ENCODE measurements around the gene TBL2.

DNA sequence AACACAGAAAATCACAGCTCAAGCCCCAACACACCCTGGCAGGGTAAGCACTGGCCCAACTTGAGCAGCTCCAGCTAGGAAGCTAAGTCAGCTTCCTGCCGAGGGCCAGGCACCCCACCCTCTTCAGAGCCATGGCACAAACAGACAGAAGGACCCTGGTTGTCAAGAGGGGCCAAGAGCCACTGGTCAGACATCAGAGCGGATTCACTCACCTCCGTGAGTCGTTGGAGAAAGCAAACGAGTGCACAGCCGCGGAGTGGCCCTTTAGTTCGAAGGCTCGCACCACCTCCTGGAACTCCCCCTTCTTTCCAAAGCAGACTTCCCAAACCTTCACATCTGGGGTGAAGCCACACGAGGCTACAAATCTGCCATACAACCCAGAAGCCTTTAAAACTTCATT lies 7.4 kb downstream of the TBL2 start:
- no peak for TF ChIP-seq ZC3H10 (CRISPR knock-in tag; IDR thresholded peaks at IDR 0.05)
- TF ChIP-seq, protein P1, sequence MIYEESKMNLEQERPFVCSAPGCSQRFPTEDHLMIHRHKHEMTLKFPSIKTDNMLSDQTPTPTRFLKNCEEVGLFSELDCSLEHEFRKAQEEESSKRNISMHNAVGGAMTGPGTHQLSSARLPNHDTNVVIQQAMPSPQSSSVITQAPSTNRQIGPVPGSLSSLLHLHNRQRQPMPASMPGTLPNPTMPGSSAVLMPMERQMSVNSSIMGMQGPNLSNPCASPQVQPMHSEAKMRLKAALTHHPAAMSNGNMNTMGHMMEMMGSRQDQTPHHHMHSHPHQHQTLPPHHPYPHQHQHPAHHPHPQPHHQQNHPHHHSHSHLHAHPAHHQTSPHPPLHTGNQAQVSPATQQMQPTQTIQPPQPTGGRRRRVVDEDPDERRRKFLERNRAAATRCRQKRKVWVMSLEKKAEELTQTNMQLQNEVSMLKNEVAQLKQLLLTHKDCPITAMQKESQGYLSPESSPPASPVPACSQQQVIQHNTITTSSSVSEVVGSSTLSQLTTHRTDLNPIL (CRISPR knock-in tag; IDR thresholded peaks at IDR 0.05; ENCODE audit: low read depth) = no peak
- TF ChIP-seq POU6F1 (CRISPR knock-in tag; IDR thresholded peaks at IDR 0.05; ENCODE audit: borderline replicate concordance, low read depth) = no peak
- TF ChIP-seq ZNF565 (CRISPR knock-in tag; conservative IDR thresholded peaks at IDR 0.05; ENCODE audit: low read depth) = no peak
- TF ChIP-seq, protein P2, sequence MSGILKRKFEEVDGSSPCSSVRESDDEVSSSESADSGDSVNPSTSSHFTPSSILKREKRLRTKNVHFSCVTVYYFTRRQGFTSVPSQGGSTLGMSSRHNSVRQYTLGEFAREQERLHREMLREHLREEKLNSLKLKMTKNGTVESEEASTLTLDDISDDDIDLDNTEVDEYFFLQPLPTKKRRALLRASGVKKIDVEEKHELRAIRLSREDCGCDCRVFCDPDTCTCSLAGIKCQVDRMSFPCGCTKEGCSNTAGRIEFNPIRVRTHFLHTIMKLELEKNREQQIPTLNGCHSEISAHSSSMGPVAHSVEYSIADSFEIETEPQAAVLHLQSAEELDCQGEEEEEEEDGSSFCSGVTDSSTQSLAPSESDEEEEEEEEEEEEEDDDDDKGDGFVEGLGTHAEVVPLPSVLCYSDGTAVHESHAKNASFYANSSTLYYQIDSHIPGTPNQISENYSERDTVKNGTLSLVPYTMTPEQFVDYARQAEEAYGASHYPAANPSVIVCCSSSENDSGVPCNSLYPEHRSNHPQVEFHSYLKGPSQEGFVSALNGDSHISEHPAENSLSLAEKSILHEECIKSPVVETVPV (CRISPR knock-in tag; IDR thresholded peaks at IDR 0.05) = no peak
- no peak for TF ChIP-seq ZFP3 (CRISPR knock-in tag; IDR thresholded peaks at IDR 0.05)
- TF ChIP-seq ARNTL (CRISPR knock-in tag; IDR thresholded peaks at IDR 0.05; ENCODE audit: borderline replicate concordance, low read depth) = no peak
- TF ChIP-seq, protein P3, sequence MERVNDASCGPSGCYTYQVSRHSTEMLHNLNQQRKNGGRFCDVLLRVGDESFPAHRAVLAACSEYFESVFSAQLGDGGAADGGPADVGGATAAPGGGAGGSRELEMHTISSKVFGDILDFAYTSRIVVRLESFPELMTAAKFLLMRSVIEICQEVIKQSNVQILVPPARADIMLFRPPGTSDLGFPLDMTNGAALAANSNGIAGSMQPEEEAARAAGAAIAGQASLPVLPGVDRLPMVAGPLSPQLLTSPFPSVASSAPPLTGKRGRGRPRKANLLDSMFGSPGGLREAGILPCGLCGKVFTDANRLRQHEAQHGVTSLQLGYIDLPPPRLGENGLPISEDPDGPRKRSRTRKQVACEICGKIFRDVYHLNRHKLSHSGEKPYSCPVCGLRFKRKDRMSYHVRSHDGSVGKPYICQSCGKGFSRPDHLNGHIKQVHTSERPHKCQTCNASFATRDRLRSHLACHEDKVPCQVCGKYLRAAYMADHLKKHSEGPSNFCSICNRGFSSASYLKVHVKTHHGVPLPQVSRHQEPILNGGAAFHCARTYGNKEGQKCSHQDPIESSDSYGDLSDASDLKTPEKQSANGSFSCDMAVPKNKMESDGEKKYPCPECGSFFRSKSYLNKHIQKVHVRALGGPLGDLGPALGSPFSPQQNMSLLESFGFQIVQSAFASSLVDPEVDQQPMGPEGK (CRISPR knock-in tag; IDR thresholded peaks at IDR 0.05; ENCODE audit: borderline replicate concordance) = no peak
- TF ChIP-seq RARB (CRISPR knock-in tag; IDR thresholded peaks at IDR 0.05) = no peak
- TF ChIP-seq ZNF8 (CRISPR knock-in tag; IDR thresholded peaks at IDR 0.05) = no peak
- TF ChIP-seq TCF4 (CRISPR knock-in tag; IDR thresholded peaks at IDR 0.05; ENCODE audit: borderline replicate concordance) = no peak
- no peak for TF ChIP-seq TSHZ2 (CRISPR knock-in tag; IDR thresholded peaks at IDR 0.05)
